ENCODE data around the gene PAQR7. TPM values are rescaled to one million over a fixed set of nuclear protein-coding genes. Genes with fewer than 3 reads are reported as not detected.

The PAQR7 gene
- total RNA-seq, 1 donor from 2014 or later, result 11.9 TPM

DNA sequence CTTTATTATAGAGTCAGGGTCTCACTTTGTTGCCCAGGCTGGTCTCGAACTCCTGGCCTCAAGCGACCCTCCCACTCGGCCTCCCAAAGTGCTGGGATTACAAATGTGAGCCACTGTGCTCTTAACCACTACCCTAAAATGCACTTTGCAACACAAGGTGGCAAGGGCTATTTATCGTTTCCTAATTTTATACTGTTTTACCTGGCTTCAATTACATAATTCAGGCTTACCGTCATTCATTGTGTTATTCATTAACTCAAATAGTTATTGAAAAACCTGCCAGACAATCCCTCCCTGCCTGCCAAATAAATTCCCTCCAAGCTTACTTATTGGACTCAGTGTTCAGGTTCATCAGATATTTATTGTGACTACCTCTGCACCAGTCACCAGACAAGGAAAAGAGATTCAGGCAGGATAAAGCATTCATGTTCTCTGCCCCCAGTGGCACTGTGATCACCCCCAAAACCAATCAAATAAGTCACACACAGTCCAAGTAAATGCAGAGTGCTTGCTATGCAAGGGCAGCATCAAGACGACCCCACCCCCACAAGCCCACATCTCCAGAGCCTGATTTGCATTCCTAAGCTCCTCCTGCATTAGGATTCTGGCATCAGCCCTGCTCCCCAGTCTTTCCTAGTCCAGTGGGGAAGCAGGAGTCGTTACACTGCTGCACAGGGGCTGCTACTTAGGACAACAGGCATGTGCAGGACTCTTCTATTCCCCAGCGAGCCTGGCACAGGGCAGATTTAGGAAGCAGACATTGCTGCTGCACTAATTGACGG, 8.1 kb downstream of the PAQR7 start:
- no peaks in the 10 kb centered on the region for H3K36me3 ChIP-seq (ENCODE audit: control insufficient read depth, insufficient read depth, low read length)
- TF ChIP-seq, protein P1, sequence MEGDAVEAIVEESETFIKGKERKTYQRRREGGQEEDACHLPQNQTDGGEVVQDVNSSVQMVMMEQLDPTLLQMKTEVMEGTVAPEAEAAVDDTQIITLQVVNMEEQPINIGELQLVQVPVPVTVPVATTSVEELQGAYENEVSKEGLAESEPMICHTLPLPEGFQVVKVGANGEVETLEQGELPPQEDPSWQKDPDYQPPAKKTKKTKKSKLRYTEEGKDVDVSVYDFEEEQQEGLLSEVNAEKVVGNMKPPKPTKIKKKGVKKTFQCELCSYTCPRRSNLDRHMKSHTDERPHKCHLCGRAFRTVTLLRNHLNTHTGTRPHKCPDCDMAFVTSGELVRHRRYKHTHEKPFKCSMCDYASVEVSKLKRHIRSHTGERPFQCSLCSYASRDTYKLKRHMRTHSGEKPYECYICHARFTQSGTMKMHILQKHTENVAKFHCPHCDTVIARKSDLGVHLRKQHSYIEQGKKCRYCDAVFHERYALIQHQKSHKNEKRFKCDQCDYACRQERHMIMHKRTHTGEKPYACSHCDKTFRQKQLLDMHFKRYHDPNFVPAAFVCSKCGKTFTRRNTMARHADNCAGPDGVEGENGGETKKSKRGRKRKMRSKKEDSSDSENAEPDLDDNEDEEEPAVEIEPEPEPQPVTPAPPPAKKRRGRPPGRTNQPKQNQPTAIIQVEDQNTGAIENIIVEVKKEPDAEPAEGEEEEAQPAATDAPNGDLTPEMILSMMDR (IDR thresholded peaks at IDR 0.05; ENCODE audit: insufficient read depth, low read length, poor library complexity, severe bottlenecking), result no peak
- no peak for DNase-seq (ENCODE audit: low read depth)
- H3K4me3 ChIP-seq (ENCODE audit: low read depth, low read length), result no peak overlapping the region
- H3K27me3 ChIP-seq (ENCODE audit: control insufficient read depth, insufficient read depth, low read length), result no peaks in the 10 kb centered on the region

DNA sequence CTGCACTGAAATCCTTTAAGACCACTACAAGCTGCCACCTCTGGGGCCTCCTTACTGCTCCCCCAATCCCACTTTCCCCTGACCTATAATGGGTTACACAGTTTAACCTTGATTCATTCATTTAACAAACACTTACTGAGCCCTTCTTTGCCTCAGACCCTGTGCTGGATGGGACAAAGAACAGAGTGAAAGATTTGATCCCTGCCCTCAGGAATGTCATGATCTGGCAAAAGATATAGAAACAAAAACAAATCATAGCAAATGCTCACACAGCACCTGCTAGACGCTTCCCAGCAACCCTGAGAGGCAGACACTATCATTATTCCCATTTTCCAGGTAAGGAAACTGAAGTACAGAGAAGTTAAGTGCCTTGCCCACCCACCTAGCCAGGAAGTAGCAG, 9.2 kb downstream of the PAQR7 start:
- no peaks in the 10 kb centered on the region for H3K36me3 ChIP-seq (ENCODE audit: control insufficient read depth, insufficient read depth, low read length)
- no peak overlapping the region for H3K4me3 ChIP-seq (ENCODE audit: low read depth, low read length)
- TF ChIP-seq, protein P1 (IDR thresholded peaks at IDR 0.05; ENCODE audit: insufficient read depth, low read length, poor library complexity, severe bottlenecking), result no peak
- no peak for DNase-seq (ENCODE audit: low read depth)
- no peaks in the 10 kb centered on the region for H3K27me3 ChIP-seq (ENCODE audit: control insufficient read depth, insufficient read depth, low read length)

DNA sequence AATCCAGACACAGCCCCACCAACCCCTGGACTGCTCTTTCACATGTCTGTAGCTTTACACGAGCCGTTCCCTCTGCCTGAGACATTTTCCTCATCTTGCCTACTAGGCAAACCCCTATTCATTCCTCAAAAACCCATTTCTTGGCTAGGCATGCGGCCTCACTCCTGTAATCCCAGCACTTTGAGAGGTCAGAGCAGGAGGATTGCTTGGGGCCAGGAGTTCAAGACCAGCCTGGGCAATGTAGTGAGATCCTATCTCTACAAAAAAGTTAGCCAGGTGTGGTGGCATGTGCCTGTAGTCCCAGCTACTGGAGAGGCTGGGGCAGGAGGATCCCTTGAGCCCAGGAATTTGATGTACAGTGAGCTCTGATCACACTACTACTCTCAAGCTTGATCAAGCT, 11.1 kb downstream of the PAQR7 start:
- no peaks in the 10 kb centered on the region for H3K27me3 ChIP-seq (ENCODE audit: control insufficient read depth, insufficient read depth, low read length)
- no peak overlapping the region for H3K4me3 ChIP-seq (ENCODE audit: low read depth, low read length)
- DNase-seq (ENCODE audit: low read depth), result no peak
- no peaks in the 10 kb centered on the region for H3K36me3 ChIP-seq (ENCODE audit: control insufficient read depth, insufficient read depth, low read length)
- TF ChIP-seq, protein P1 (IDR thresholded peaks at IDR 0.05; ENCODE audit: insufficient read depth, low read length, poor library complexity, severe bottlenecking), result no peak

DNA sequence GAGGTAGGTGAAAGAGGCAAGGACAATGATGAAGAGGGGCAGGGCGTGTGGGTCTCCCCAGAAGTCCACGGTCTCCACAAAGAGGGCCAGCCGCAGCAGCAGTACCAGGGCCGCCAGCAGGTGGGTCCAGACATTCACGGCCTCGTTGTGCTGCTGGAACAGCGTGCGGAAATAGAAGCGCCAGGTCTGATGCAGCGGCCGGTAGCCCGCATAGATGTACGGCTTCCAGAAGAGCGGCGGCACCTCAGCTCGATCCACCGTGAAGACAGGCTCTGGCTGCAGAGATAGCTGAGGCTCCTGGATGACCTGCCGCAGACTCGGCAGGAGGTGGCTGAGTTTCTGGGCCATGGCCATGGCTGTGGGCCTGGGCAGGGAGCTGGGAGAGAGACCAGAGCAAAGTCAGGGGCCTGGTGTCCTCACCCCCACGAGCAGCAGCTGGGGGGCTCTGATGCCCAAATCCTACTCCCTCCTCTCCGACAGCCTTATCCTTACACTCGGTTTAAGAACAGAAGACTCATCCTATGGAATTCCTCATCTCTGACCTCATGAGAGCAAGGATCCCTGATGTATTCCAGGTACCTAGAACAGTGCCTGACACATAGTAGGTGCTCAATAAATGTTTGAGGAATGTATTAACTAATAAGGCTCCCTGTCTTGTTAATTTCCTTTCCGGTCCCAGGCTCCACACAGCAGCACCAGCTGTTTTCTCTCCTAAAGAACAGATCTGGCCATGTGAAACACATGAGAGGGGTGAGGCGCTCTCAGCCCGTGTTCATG, 11.8 kb downstream of the PAQR7 start:
- H3K4me3 ChIP-seq (ENCODE audit: low read depth, low read length), result no peak overlapping the region
- TF ChIP-seq, protein P1 (IDR thresholded peaks at IDR 0.05; ENCODE audit: insufficient read depth, low read length, poor library complexity, severe bottlenecking), result no peak
- H3K27me3 ChIP-seq (ENCODE audit: control insufficient read depth, insufficient read depth, low read length), result no peaks in the 10 kb centered on the region
- no peak for DNase-seq (ENCODE audit: low read depth)
- no peaks in the 10 kb centered on the region for H3K36me3 ChIP-seq (ENCODE audit: control insufficient read depth, insufficient read depth, low read length)

DNA sequence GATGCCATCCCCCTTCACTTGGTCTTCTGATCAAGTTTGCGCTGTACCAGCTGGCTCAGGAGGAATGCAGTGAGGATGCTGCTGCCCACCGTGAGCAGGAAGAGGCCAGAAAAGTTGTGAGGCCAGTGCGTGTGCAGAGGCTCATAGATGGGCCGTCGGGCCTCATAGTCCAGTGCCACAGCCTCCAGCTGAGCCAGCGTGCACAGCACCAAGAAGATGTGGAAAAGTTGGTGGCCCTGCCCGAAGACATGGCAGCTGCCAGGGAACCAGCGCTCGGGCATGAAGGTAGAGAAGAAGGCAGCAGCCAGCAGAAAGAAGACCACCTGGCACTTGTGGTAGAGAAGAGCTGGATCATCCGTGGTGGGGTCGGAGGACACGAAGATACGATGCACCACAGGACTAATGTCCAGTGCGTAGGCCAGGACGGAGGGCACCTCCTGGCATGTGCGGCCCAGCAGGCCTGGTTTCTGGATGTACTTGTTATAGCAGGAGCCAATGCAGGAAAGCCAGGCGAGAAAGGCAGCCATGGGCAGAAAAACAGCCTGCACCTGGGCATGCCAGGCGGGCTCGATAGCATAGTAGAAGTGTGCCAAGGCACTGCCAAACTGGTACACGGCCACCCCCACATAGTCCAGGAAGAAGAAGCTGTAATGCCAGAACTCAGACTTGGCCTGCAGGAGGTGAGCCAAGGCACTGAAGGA, 12.6 kb downstream of the PAQR7 start:
- DNase-seq (ENCODE audit: low read depth), result no peak
- Histone ChIP-seq H3K27me3 (ENCODE audit: control insufficient read depth, insufficient read depth, low read length) (no peaks in the 10 kb centered on the region), H3K4me3 (ENCODE audit: low read depth, low read length) (no peak overlapping the region), H3K36me3 (ENCODE audit: control insufficient read depth, insufficient read depth, low read length) (no peaks in the 10 kb centered on the region)
- TF ChIP-seq, protein P1 (IDR thresholded peaks at IDR 0.05; ENCODE audit: insufficient read depth, low read length, poor library complexity, severe bottlenecking), result no peak
